IPS-11a (cell line): ENCODE data around the gene MRPL55.

Experiments used
- H3K4me3 ChIP-seq: one replicate; pipeline ENCODE4 v1.5.1; 2013; ENCODE audit warnings: low read depth, low read length, control low read depth

Gene MRPL55

GRCh38 chr1:228102791-228103620 is 6.1 kb downstream of the MRPL55 start, which contains the start of gene C1orf35:
Gene C1orf35, minus strand, starts transcription at chr1:228103325. Its CDS starts 98 bp downstream, at chr1:228103227.
- H3K4me3 ChIP-seq, result peak within 1 kb of the TSS; percentile 77

GRCh38 chr1:228101994-228102790 is 6.9 kb downstream of the MRPL55 start:
- H3K4me3 ChIP-seq, result peak overlapping the region; percentile 77

GRCh38 chr1:228101614-228101993 is 7.5 kb downstream of the MRPL55 start:
- no peak overlapping the region for H3K4me3 ChIP-seq

- H3K4me3 ChIP-seq, result no peak overlapping the region
These were observed 8.1 kb downstream of the MRPL55 start for GRCh38 chr1:228100822-228101613.

GRCh38 chr1:228099331-228099732 is 9.8 kb downstream of the MRPL55 start:
- H3K4me3 ChIP-seq, result no peak overlapping the region

DNA sequence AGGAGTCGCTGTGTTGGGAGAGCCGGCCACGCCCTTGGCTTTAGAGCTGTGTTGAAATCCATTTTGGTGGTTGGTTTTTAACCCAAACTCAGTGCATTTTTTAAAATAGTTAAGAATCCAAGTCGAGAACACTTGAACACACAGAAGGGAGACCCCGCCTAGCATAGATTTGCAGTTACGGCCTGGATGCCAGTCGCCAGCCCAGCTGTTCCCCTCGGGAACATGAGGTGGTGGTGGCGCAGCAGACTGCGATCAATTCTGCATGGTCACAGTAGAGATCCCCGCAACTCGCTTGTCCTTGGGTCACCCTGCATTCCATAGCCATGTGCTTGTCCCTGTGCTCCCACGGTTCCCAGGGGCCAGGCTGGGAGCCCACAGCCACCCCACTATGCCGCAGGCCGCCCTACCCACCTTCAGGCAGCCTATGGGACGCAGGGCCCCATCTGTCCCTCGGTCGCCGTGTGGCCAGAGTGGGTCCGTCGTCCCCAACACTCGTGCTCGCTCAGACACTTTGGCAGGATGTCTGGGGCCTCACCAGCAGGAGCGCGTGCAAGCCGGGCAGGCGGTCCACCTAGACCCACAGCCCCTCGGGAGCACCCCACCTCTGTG is 10.7 kb downstream of the MRPL55 start:
- H3K4me3 ChIP-seq, result no peak overlapping the region

GRCh38 chr1:228097333-228098081 is 11.6 kb downstream of the MRPL55 start:
- H3K4me3 ChIP-seq, result no peak overlapping the region

GRCh38 chr1:228096416-228097332 is 12.4 kb downstream of the MRPL55 start:
- H3K4me3 ChIP-seq, result no peak overlapping the region

GRCh38 chr1:228095938-228096337 is 13.2 kb downstream of the MRPL55 start:
- H3K4me3 ChIP-seq, result no peak overlapping the region

- H3K4me3 ChIP-seq, result no peak overlapping the region
These were observed 13.9 kb downstream of the MRPL55 start for GRCh38 chr1:228095161-228095560.

GRCh38 chr1:228094432-228095016 is 14.6 kb downstream of the MRPL55 start:
- no peak overlapping the region for H3K4me3 ChIP-seq

- H3K4me3 ChIP-seq, result no peak overlapping the region
These were observed 15.8 kb downstream of the MRPL55 start for GRCh38 chr1:228093050-228093906.

DNA sequence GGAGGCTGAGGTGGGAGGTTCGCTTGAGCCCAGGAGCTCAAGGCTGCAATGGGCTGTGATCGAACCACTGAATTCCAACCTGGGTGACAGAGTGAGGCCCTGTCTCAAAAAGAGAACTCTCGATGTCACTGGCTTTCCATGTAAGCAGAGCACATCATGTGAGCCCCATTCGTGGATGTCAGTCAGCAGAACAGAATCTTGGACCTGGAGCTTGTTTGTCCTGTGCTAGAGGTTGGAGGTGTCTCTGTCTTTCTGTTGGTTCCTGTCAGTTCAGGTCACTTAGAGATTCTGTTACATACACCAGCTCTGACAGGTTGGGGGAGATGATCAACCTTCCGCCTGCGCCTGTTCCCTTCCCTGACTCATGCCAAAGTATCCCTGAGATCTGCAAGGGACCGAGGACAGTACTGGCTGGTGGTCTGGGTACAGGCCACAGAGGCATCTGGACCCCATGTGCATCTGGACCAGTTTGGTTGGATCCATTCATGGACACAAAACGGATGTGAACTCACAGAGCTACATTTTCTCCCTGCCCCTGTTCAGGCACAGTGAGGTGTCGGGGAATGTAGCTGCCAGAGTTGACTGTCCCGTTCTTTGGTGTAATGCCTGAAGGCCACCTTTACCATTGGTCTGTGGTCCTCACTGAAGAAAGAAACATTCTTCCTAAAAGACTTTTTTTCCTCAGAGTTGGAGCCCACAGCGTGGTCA is 16.6 kb downstream of the MRPL55 start:
- no peak overlapping the region for H3K4me3 ChIP-seq

- no peak overlapping the region for H3K4me3 ChIP-seq
These were observed 18.0 kb downstream of the MRPL55 start for GRCh38 chr1:228091084-228091483.

GRCh38 chr1:228090613-228091081 is 18.5 kb downstream of the MRPL55 start:
- H3K4me3 ChIP-seq, result no peak overlapping the region

- H3K4me3 ChIP-seq, result no peak overlapping the region
These were observed 19.3 kb downstream of the MRPL55 start for GRCh38 chr1:228089519-228090380.
